Dendritic cell treated with granulocyte-macrophage colony-stimulating factor and Interleukin-4, amounts not matched to agents 40 ng/mL and 50 ng/mL, for 4 days (primary cell): ENCODE results near the gene PTPRJ.
A peak's percentile ranks its signal among the peaks of the same experiment; 100 is the strongest.
"Not testable (repeated sequence)": the region's sequence is repeated elsewhere in the genome, so short reads cannot be mapped to it uniquely, and the experiment has no call there.

Experiments used
- H3K27ac Mint-ChIP-seq: one replicate; pipeline ENCODE4 v1.8.0; 2022; ENCODE audit warnings: mild to moderate bottlenecking, mixed read lengths
- H3K27me3 Mint-ChIP-seq: one replicate; pipeline ENCODE4 v1.8.0; 2022; ENCODE audit warnings: mild to moderate bottlenecking, mixed read lengths
- H3K36me3 Mint-ChIP-seq: one replicate; pipeline ENCODE4 v1.8.0; 2022; ENCODE audit warnings: low read depth, mixed read lengths
- H3K4me1 Mint-ChIP-seq: one replicate; pipeline ENCODE4 v1.8.0; 2022; ENCODE audit warnings: low read depth, mixed read lengths
- H3K4me3 Mint-ChIP-seq: one replicate; pipeline ENCODE4 v1.8.0; 2022; ENCODE audit warnings: mild to moderate bottlenecking, moderate library complexity, mixed read lengths
- H3K9me3 Mint-ChIP-seq: one replicate; pipeline ENCODE4 v1.8.0; 2022; ENCODE audit warnings: mixed read lengths
- intact Hi-C: fragments of 100-400 bp; cut with micrococcal nuclease; formaldehyde crosslinking; loops from one replicate; pipeline ENCODE4 v1.15.0; 2022

Gene PTPRJ

GRCh38 chr11:48021201-48021820, 41.0 kb downstream of the PTPRJ start:
- H3K4me3 Mint-ChIP-seq: not testable (repeated sequence)
- H3K36me3 Mint-ChIP-seq: peaks cover 57% of the 10 kb centered on the region

GRCh38 chr11:48022445-48022844, 42.1 kb downstream of the PTPRJ start:
- Mint-ChIP-seq H3K4me3 (peak overlapping the region; percentile 51), H3K36me3 (peaks cover 56% of the 10 kb centered on the region), H3K4me1 (peaks cover 96% of the 10 kb centered on the region), H3K27ac (peak overlapping the region; percentile 77), H3K9me3 (no peaks in the 10 kb centered on the region), H3K27me3 (no peaks in the 10 kb centered on the region)
- intact Hi-C loops: loop anchor here (10.0 kb wide), 1 partner anchor 88 kb away; no protein-coding TSS in a partner anchor

More at GRCh38 chr11:48021201-48021820, 41.0 kb downstream of the PTPRJ start:
- intact Hi-C loops: loop anchor here (10.0 kb wide), 1 partner anchor 87 kb away; no protein-coding TSS in a partner anchor
- H3K4me1 Mint-ChIP-seq: peaks cover 94% of the 10 kb centered on the region
- H3K9me3 Mint-ChIP-seq, H3K27me3 Mint-ChIP-seq: not testable (repeated sequence)
- H3K27ac Mint-ChIP-seq: peak overlapping the region; percentile 94

DNA sequence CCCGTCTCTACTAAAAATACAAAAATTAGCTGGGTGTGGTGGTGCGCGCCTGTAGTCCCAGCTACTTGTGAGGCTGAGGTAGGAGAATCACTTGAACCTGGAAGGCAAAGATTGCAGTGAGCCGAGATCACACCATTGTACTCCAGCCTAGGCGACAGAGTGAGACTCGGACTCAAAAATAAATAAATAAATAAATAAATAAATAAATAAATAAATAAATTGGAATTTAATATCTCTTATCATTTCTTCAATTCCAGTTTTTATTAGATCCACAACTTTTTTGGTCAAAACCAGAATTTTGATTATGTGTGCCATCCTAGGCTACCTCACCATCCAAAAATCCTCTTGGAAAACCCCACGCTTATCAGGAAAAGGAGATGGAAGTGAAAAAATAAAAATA, 43.2 kb downstream of the PTPRJ start:
- not testable (repeated sequence) for H3K9me3 Mint-ChIP-seq, H3K4me3 Mint-ChIP-seq, H3K27me3 Mint-ChIP-seq
- H3K4me1 Mint-ChIP-seq: peaks cover 93% of the 10 kb centered on the region
- H3K36me3 Mint-ChIP-seq: peaks cover 56% of the 10 kb centered on the region
- intact Hi-C loops: loop anchor here (10.0 kb wide), 1 partner anchor 89 kb away; no protein-coding TSS in a partner anchor
- peak overlapping the region; percentile 77 for H3K27ac Mint-ChIP-seq

- Mint-ChIP-seq H3K27me3 (no peaks in the 10 kb centered on the region), H3K36me3 (peaks cover 50% of the 10 kb centered on the region), H3K4me3 (no peak overlapping the region), H3K27ac (peak overlapping the region; percentile 41), H3K4me1 (peaks cover 92% of the 10 kb centered on the region), H3K9me3 (no peaks in the 10 kb centered on the region)
- intact Hi-C loops: loop anchor here (10.0 kb wide), 1 partner anchor 90 kb away; no protein-coding TSS in a partner anchor
Measured at GRCh38 chr11:48024635-48025071, 44.3 kb downstream of the PTPRJ start.

DNA sequence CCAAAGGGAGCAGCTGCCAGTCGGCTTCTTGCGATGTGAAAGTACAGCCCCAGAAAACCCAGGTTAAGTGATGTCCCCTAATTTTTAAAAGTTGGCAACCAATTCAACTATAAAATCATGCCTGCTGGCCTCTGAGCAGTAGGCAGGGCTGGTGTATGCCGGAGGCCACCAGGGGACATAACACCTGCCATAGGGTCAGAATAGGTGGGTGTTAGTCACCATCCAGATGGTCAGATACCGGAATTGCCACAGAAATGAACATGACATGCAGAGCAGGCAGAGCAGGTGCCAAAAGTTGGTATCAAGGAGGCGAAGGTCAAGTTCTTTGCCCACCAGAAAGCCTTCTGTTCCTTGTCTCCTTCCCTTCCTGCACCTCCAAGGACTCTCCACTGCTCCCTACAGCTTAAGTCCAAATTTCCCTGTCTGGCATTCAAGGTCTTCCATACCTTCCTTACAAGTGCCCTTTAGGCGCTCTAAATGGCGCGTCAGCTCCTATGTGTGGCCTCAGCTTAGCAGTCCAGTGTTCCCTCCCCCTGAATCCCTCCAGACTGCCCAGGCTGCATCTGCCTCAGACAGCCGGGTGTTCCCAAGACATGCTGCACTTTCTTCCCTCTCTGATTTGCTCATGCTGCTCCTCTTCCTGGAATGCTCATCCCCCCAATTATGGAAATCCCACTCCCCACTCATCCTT, 45.1 kb downstream of the PTPRJ start:
- Mint-ChIP-seq H3K27ac (peak overlapping the region; percentile 92), H3K4me3 (no peak overlapping the region), H3K4me1 (peaks cover 92% of the 10 kb centered on the region), H3K27me3 (no peaks in the 10 kb centered on the region), H3K9me3 (no peaks in the 10 kb centered on the region), H3K36me3 (peaks cover 56% of the 10 kb centered on the region)
- intact Hi-C loops: loop anchor here (10.0 kb wide), 1 partner anchor 91 kb away; no protein-coding TSS in a partner anchor

DNA sequence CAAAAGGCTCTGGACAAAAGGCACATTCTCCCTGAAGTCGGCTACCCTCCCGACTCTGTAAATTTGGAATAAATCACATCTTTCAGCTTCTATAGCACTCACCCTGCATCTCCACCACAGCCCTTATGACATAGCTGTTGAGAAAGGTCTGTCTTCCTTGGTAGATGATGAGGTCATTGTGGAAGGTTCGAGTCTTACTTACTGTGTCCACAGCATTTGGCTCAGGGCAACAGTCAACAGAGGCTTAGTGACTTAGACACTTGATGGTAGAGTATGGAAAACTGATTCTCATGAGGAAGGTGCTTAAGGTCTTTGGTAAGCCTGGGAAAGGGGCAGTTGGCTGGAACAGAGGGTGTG, 45.6 kb downstream of the PTPRJ start:
- peaks cover 90% of the 10 kb centered on the region for H3K4me1 Mint-ChIP-seq
- H3K9me3 Mint-ChIP-seq: no peaks in the 10 kb centered on the region
- peaks cover 54% of the 10 kb centered on the region for H3K36me3 Mint-ChIP-seq
- intact Hi-C loops: loop anchor here (10.0 kb wide), 1 partner anchor 91 kb away; no protein-coding TSS in a partner anchor
- H3K27ac Mint-ChIP-seq: peak overlapping the region; percentile 92
- H3K4me3 Mint-ChIP-seq: no peak overlapping the region
- no peaks in the 10 kb centered on the region for H3K27me3 Mint-ChIP-seq

DNA sequence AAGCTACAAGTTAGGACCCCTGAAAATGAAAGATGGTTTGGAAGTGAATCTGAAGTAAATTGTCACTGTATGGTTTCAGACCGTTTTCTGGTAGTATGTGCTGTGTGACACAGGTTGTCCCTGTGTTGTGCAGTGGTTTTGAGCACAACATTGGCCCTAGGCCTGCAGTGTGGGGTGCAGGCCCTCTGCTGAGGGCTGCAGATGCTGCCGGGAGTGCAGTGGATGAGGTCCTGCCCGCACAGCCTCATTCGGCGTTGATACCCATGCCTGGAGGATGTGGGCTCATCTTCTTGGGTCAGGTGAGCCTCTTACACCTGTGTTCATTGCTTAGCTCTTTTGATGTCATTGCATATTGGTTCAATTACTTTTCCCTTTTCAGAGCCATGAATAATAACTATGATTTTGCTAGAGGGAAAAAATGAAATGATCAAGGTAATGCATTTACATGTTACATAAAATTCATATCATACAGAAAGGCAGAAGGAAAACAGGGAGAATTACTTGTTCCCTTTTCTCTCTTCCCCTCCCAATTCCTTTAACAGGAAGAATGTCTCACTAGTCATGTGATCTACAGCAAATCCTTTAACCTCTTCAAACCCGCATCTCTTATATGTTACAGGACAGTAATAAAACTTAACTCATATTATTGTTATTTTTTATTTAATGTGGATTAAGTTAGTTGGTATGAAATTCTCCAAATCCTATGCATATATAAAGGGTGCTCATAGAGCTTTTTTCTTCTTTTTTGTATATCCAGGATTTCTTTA, 48.7 kb downstream of the PTPRJ start:
- H3K4me1 Mint-ChIP-seq: peaks cover 93% of the 10 kb centered on the region
- H3K4me3 Mint-ChIP-seq: no peak overlapping the region
- H3K27ac Mint-ChIP-seq: peak overlapping the region; percentile 92
- H3K9me3 Mint-ChIP-seq: no peaks in the 10 kb centered on the region
- intact Hi-C loops: loop anchor here (10.0 kb wide), 1 partner anchor 94 kb away; no protein-coding TSS in a partner anchor
- H3K27me3 Mint-ChIP-seq: no peaks in the 10 kb centered on the region
- H3K36me3 Mint-ChIP-seq: peaks cover 48% of the 10 kb centered on the region

GRCh38 chr11:48029681-48030290, 49.4 kb downstream of the PTPRJ start:
- peak overlapping the region; percentile 92 for H3K27ac Mint-ChIP-seq
- no peaks in the 10 kb centered on the region for H3K9me3 Mint-ChIP-seq
- intact Hi-C loops: loop anchor here (5.0 to 10.0 kb wide), 4 partner anchors 38 to 95 kb away; partner anchors contain the start of gene PTPRJ
- peak overlapping the region; percentile 30 for H3K4me3 Mint-ChIP-seq
- H3K4me1 Mint-ChIP-seq: peaks cover 90% of the 10 kb centered on the region
- H3K36me3 Mint-ChIP-seq: peaks cover 44% of the 10 kb centered on the region
- no peaks in the 10 kb centered on the region for H3K27me3 Mint-ChIP-seq

GRCh38 chr11:48031602-48032001, 51.2 kb downstream of the PTPRJ start:
- H3K4me1 Mint-ChIP-seq: peaks cover 90% of the 10 kb centered on the region
- H3K27me3 Mint-ChIP-seq: no peaks in the 10 kb centered on the region
- peak overlapping the region; percentile 39 for H3K4me3 Mint-ChIP-seq
- peak overlapping the region; percentile 92 for H3K27ac Mint-ChIP-seq
- H3K36me3 Mint-ChIP-seq: peaks cover 47% of the 10 kb centered on the region
- no peaks in the 10 kb centered on the region for H3K9me3 Mint-ChIP-seq
- intact Hi-C loops: loop anchor here (5.0 kb wide), 3 partner anchors 36 to 76 kb away; partner anchors contain the start of gene PTPRJ

DNA sequence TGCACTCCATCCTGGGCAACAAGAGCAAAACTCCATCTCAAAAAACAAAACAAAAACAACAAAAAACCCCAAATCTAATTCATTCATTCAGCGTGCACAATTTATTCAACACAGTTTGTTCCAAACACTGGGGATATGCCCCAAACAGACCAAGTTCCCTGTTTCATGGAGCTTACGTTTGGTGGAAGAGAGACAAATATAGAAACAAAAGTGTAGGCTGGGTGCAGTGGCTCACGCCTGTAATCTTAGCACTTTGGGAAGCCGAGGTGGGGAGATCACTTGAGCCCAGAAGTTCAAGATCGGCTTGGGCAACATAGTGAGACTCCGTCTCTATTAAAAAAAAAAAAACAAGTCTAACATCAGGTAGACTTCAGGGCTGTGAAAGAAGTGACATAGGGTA, 52.4 kb downstream of the PTPRJ start:
- peaks cover 84% of the 10 kb centered on the region for H3K4me1 Mint-ChIP-seq
- H3K27me3 Mint-ChIP-seq: no peaks in the 10 kb centered on the region
- H3K4me3 Mint-ChIP-seq: peak overlapping the region; percentile 62
- peak overlapping the region; percentile 92 for H3K27ac Mint-ChIP-seq
- intact Hi-C loops: loop anchor here (5.0 kb wide), 3 partner anchors 35 to 75 kb away; partner anchors contain the start of gene PTPRJ
- no peaks in the 10 kb centered on the region for H3K9me3 Mint-ChIP-seq
- peaks cover 55% of the 10 kb centered on the region for H3K36me3 Mint-ChIP-seq

- intact Hi-C loops: loop anchor here (5.0 kb wide), 3 partner anchors 33 to 73 kb away; partner anchors contain the start of gene PTPRJ
- H3K4me1 Mint-ChIP-seq: peaks cover 81% of the 10 kb centered on the region
- H3K27me3 Mint-ChIP-seq: no peaks in the 10 kb centered on the region
- H3K4me3 Mint-ChIP-seq: peak overlapping the region; percentile 52
- H3K27ac Mint-ChIP-seq: peak overlapping the region; percentile 92
- no peaks in the 10 kb centered on the region for H3K9me3 Mint-ChIP-seq
- peaks cover 54% of the 10 kb centered on the region for H3K36me3 Mint-ChIP-seq
Measured at GRCh38 chr11:48033918-48034341, 53.6 kb downstream of the PTPRJ start.

DNA sequence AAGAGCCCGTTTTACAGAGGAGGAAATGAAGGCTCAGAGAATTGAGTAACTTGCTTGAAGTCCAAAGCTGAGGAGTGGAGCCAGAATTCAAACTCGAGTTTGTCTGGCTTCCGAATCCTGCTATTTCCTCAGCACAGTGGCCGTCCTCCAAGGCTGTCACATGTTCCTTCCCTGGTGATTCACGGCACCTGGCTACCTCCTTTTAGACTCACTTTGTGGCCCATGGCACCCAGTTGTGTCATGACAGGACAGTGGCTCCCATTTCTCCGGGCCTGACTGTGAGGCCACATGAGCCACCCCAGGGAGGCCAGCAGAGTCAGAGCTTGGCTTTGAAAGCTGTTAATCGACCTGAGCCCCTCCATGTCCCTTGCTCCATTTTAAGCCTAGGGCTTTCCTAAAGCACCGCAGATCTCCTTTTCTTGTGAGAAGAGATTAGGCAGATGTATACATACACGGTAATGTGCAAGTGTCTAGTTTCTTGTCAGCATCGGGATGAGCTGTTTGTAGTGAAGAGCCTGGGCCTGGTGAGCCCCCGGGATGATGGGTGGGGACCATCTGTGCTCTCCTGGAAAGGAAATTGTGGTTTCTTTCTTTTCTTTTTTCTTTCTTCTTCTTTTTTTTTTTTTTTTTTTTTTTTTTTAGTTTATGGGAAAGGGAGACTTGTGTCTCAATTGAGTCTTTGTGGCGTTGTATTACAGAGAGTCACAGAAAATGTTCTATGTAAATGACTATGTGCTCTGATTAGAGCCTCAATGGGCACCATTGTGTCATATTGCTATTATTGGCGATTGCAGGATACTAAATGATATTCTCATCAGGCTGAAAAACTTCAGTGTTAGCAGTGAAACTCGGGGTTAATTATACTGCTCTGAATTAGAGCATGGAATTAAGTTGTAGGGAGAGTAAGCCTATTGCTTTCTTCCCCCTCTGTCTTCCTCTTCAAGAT, 54.8 kb downstream of the PTPRJ start:
- Mint-ChIP-seq H3K36me3 (peaks cover 60% of the 10 kb centered on the region), H3K27me3 (no peaks in the 10 kb centered on the region), H3K4me1 (peaks cover 81% of the 10 kb centered on the region), H3K4me3 (peak overlapping the region; percentile 13), H3K27ac (peak overlapping the region; percentile 78), H3K9me3 (no peaks in the 10 kb centered on the region)
- intact Hi-C loops: loop anchor here (5.0 kb wide), 3 partner anchors 32 to 72 kb away; partner anchors contain the start of gene PTPRJ
